ENCODE results near the gene MSI2. TPM values are rescaled to one million over a fixed set of nuclear protein-coding genes. Genes with fewer than 3 reads are reported as not detected.
A peak's percentile ranks its signal among the peaks of the same experiment; 100 is the strongest.

MSI2 gene
- total and polyA plus RNA-seq, 9 of the 15 experiments (the other 6 are each of a cell fraction or from before 2014, with no cell fraction given) = 4.6 to 61.8 (median 42.4) TPM

DNA sequence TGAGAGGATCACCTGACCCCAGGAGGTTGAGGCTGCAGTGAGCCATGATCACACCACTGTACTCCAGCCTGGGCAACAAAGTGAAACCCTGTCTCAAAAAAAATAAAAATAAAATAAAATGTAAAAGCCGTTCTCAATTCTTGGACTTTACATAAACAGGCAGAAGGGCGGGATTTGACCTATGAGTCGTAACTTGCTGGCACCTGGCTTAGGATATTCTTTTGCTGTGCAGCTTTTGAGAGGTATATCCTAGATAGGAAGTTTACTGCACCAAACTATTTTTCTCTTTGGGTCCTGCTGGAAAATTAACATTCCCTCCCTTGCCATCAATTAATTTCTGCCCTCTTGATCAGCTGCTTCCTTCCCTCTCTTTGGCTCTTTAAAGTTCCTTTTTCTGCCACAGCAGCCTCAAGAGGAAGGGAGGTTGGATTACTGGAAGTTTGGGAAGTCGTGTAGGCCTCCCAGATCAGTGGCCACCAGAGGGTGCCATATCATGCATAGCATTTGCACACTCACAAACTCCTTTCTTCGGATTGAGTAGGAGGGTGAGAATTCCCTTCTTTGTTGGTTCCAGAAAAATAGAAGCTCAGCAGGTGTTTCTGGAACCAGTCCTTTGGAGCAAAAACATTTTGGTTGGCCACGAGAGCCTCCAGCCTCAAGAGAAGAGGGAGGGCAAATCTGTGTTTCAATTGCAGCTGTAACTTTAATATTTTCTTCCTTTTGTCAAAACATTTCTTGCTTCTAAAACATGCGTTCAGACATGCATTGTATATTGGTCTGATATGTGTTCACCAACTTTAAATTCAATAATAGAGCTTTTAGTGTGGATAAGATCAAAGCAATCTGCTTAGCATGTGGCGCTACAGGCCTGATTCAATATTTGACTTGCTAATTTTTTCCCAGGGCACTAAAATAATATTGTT is 341.5 kb downstream of the MSI2 start:
- ChIA-PET CTCF (ENCODE audit: low intra/inter-chr PET ratio) (interaction anchor here (1.4 to 1.6 kb wide), 2 partner anchors 74 to 149 kb away, joined by 4 to 7 read pairs; no protein-coding TSS in a partner anchor), POLR2A (interaction anchor here (0.6 kb wide), 1 partner anchor 817 kb away, joined by 4 read pairs; no protein-coding TSS in a partner anchor)
- H3K4me3 ChIP-seq = no peak overlapping the region
- H3K79me2 ChIP-seq (ENCODE audit: control insufficient read depth, insufficient read depth, low read length) = no peaks in the 10 kb centered on the region
- in situ Hi-C loops (cut with MboI) (no loop called here), intact Hi-C loops (cut with micrococcal nuclease) (loop anchor here (2.0 to 10.0 kb wide), 3 partner anchors 73 to 235 kb away; partner anchors contain the start of gene CCDC182)
- no peaks in the 10 kb centered on the region for H3K9me1 ChIP-seq (ENCODE audit: control insufficient read depth, insufficient read depth, low read length)
- H3K27ac ChIP-seq (ENCODE audit: extremely low read depth, low read depth, low read length) = no peak overlapping the region
- no TSS peak for BruUV-seq (replicated peaks)
- ATAC-seq (peak; percentile 80), FAIRE-seq (peak; percentile 84), DNase-seq (ENCODE audit: extremely low read depth in 1 of 4, low spot score in 3 of 4) (peak; percentile 50 to 61 (median 60))
- H3K9ac ChIP-seq (ENCODE audit: insufficient read depth in 1 of 2, low read depth in 2 of 2, low read length in 2 of 2) = no peak overlapping the region
- no peaks in the 10 kb centered on the region for H3K27me3 ChIP-seq (ENCODE audit: control insufficient read depth in 2 of 2, insufficient read depth in 2 of 2, low read length in 2 of 2)
- H3K36me3 ChIP-seq (ENCODE audit: control insufficient read depth, insufficient read depth, low read length) = peaks cover 10% of the 10 kb centered on the region; the same call in 2 of the 3 replicates
- H3K4me1 ChIP-seq (replicated peaks in 1 of 2; ENCODE audit: control insufficient read depth in 2 of 2, insufficient read depth in 2 of 2, low read length in 2 of 2) = no peaks in the 10 kb centered on the region
- WGBS (ENCODE audit: insufficient coverage, low coverage, missing lambda C conversion rate) = 63% methylated on average over 8 of the region's 8 CpGs
- H3K4me2 ChIP-seq (ENCODE audit: insufficient read depth, low read length) = no peak overlapping the region
- no peaks in the 10 kb centered on the region for H3K9me3 ChIP-seq (replicated peaks; ENCODE audit: control insufficient read depth, insufficient read depth, low read depth, low read length)
- H2AFZ ChIP-seq (ENCODE audit: low read depth, low read length) = no peak overlapping the region
- no peaks in the 10 kb centered on the region; the same call in 1 of the 2 replicates for H4K20me1 ChIP-seq (replicated peaks; ENCODE audit: control insufficient read depth, insufficient read depth, low read length)
- TF ChIP-seq ESRRA (IDR thresholded peaks at IDR 0.05; ENCODE audit: borderline replicate concordance, low read depth) (0 out of 2 replicates have a peak, but pooled peaks have one; percentile 20), ELK3 (CRISPR knock-in tag; IDR thresholded peaks at IDR 0.05) (no peak), RBM22 (IDR thresholded peaks at IDR 0.05; ENCODE audit: low read depth, low read length, poor library complexity, severe bottlenecking) (no peak), AFF4 (CRISPR knock-in tag; IDR thresholded peaks at IDR 0.05) (no peak), ZNF778 (CRISPR knock-in tag; IDR thresholded peaks at IDR 0.05) (no peak), CTCF (IDR thresholded peaks at IDR 0.05 in 2 of 3, conservative IDR thresholded peaks at IDR 0.05 in 1 of 3; ENCODE audit: insufficient read depth in 2 of 3, low read depth in 1 of 3, low read length in 3 of 3) (peak; percentile 67 to 81 (median 76)), RFX1 (IDR thresholded peaks at IDR 0.05) (no peak), CCAR2 (IDR thresholded peaks at IDR 0.05; ENCODE audit: low read depth, low read length) (no peak), NRF1 (conservative IDR thresholded peaks at IDR 0.05 in 1 of 2, IDR thresholded peaks at IDR 0.05 in 1 of 2) (no peak)
- TF ChIP-seq, protein P1, sequence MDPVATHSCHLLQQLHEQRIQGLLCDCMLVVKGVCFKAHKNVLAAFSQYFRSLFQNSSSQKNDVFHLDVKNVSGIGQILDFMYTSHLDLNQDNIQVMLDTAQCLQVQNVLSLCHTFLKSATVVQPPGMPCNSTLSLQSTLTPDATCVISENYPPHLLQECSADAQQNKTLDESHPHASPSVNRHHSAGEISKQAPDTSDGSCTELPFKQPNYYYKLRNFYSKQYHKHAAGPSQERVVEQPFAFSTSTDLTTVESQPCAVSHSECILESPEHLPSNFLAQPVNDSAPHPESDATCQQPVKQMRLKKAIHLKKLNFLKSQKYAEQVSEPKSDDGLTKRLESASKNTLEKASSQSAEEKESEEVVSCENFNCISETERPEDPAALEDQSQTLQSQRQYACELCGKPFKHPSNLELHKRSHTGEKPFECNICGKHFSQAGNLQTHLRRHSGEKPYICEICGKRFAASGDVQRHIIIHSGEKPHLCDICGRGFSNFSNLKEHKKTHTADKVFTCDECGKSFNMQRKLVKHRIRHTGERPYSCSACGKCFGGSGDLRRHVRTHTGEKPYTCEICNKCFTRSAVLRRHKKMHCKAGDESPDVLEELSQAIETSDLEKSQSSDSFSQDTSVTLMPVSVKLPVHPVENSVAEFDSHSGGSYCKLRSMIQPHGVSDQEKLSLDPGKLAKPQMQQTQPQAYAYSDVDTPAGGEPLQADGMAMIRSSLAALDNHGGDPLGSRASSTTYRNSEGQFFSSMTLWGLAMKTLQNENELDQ (CRISPR knock-in tag; IDR thresholded peaks at IDR 0.05; ENCODE audit: borderline replicate concordance) = no peak

Data from K562 (cell line).